Neural crest cell (in vitro differentiated cells): ENCODE measurements around the gene TICAM1. TPM values are rescaled to one million over a fixed set of nuclear protein-coding genes. Genes with fewer than 3 reads are reported as not detected.
"Not testable (repeated sequence)": the region's sequence is repeated elsewhere in the genome, so short reads cannot be mapped to it uniquely, and the experiment has no call there.

Source experiments
- DNase-seq: peaks from one replicate; pipeline ENCODE4 v3.0.0; 2021; ENCODE audit warnings: low read depth, mixed read lengths, low spot score
- H3K27ac Mint-ChIP-seq: one replicate; pipeline ENCODE4 v1.8.0; 2021; ENCODE audit warnings: mild to moderate bottlenecking, mixed read lengths; ENCODE audit not compliant: unreplicated experiment
- H3K27me3 Mint-ChIP-seq: 2 replicates; pipeline ENCODE4 v1.8.0; 2021; ENCODE audit warnings: low read depth, mild to moderate bottlenecking, mixed read lengths
- H3K36me3 Mint-ChIP-seq: 2 replicates; pipeline ENCODE4 v1.8.0; 2021; ENCODE audit warnings: low read depth, mild to moderate bottlenecking, mixed read lengths
- H3K4me1 Mint-ChIP-seq: 2 replicates; pipeline ENCODE4 v1.8.0; 2021; ENCODE audit warnings: mixed read lengths
- H3K4me3 Mint-ChIP-seq: one replicate; pipeline ENCODE4 v1.8.0; 2021; ENCODE audit warnings: mild to moderate bottlenecking, mixed read lengths
- H3K9me3 Mint-ChIP-seq: 2 replicates; pipeline ENCODE4 v1.8.0; 2021; ENCODE audit warnings: mixed read lengths
- CTCF ChIP-seq: fragments of 200-600 bp; sonication (generic); conservative IDR thresholded peaks from 2 replicates; pipeline ENCODE4 v1.5.0; 2021; ENCODE audit warnings: antibody characterized with exemption, mild to moderate bottlenecking
- total RNA-seq: library from RNA; stranded (reverse); gene quantifications from 2 replicates; pipeline ENCODE4 v1.2.1, GENCODE V29; 2021

TICAM1 gene
- total RNA-seq, 1 donor from 2014 or later: 0.72 TPM

GRCh38 chr19:4832776-4833175, 1.3 kb upstream of the TICAM1 start:
- H3K27ac Mint-ChIP-seq: no peak overlapping the region
- H3K36me3 Mint-ChIP-seq: peaks cover 3% of the 10 kb centered on the region
- peaks cover 7% of the 10 kb centered on the region for H3K4me1 Mint-ChIP-seq
- no peaks in the 10 kb centered on the region for H3K9me3 Mint-ChIP-seq
- H3K4me3 Mint-ChIP-seq: peak overlapping the region; percentile 62
- TF ChIP-seq CTCF: no peak
- DNase-seq: no peak
- H3K27me3 Mint-ChIP-seq: peaks cover 23% of the 10 kb centered on the region

GRCh38 chr19:4831979-4832340, 448 bp upstream of the TICAM1 start:
- Mint-ChIP-seq H3K27me3 (peaks cover 23% of the 10 kb centered on the region), H3K4me3 (peak overlapping the region; percentile 49)
- not testable (repeated sequence) for H3K27ac Mint-ChIP-seq, H3K9me3 Mint-ChIP-seq, H3K4me1 Mint-ChIP-seq, DNase-seq, H3K36me3 Mint-ChIP-seq

- no peak for TF ChIP-seq CTCF
- peak overlapping the region; percentile 66 for H3K4me3 Mint-ChIP-seq
- DNase-seq: no peak
- H3K27ac Mint-ChIP-seq: no peak overlapping the region
- H3K9me3 Mint-ChIP-seq: no peaks in the 10 kb centered on the region
- H3K4me1 Mint-ChIP-seq: peaks cover 7% of the 10 kb centered on the region
- no peaks in the 10 kb centered on the region for H3K36me3 Mint-ChIP-seq
- peaks cover 23% of the 10 kb centered on the region for H3K27me3 Mint-ChIP-seq
Observed at GRCh38 chr19:4830768-4831265, 695 bp downstream of the TICAM1 start.

- Mint-ChIP-seq H3K27me3 (peaks cover 23% of the 10 kb centered on the region), H3K27ac (no peak overlapping the region), H3K4me3 (peak overlapping the region; percentile 66), H3K9me3 (no peaks in the 10 kb centered on the region), H3K36me3 (no peaks in the 10 kb centered on the region), H3K4me1 (peaks cover 7% of the 10 kb centered on the region)
- no peak for DNase-seq
- no peak for TF ChIP-seq CTCF
Observed at GRCh38 chr19:4830332-4830731, 1.2 kb downstream of the TICAM1 start.

- DNase-seq: no peak
- no peak for TF ChIP-seq CTCF
- Mint-ChIP-seq H3K27ac (no peak overlapping the region), H3K4me1 (peaks cover 7% of the 10 kb centered on the region), H3K27me3 (peaks cover 23% of the 10 kb centered on the region), H3K9me3 (no peaks in the 10 kb centered on the region), H3K4me3 (peak overlapping the region; percentile 56), H3K36me3 (no peaks in the 10 kb centered on the region)
Observed at GRCh38 chr19:4829001-4829712, 2.4 kb downstream of the TICAM1 start.

- DNase-seq: no peak
- Mint-ChIP-seq H3K27ac (no peak overlapping the region), H3K36me3 (no peaks in the 10 kb centered on the region), H3K9me3 (no peaks in the 10 kb centered on the region), H3K4me1 (no peaks in the 10 kb centered on the region), H3K27me3 (no peaks in the 10 kb centered on the region), H3K4me3 (no peak overlapping the region)
- no peak for TF ChIP-seq CTCF
Observed at GRCh38 chr19:4823577-4823976, 7.9 kb downstream of the TICAM1 start.

- not testable (repeated sequence) for H3K27ac Mint-ChIP-seq, H3K27me3 Mint-ChIP-seq, H3K4me3 Mint-ChIP-seq, DNase-seq, H3K9me3 Mint-ChIP-seq, H3K4me1 Mint-ChIP-seq, H3K36me3 Mint-ChIP-seq
Observed at GRCh38 chr19:4822354-4822753, 9.2 kb downstream of the TICAM1 start.
